Measurements from ENCODE around the gene NCAPH2. TPM values are rescaled to one million over a fixed set of nuclear protein-coding genes. Genes with fewer than 3 reads are reported as not detected.

The NCAPH2 gene
- total and polyA plus RNA-seq, 9 of the 15 experiments (the other 6 are each of a cell fraction or from before 2014, with no cell fraction given) = 3.6 to 88.6 (median 32.4) TPM

DNA sequence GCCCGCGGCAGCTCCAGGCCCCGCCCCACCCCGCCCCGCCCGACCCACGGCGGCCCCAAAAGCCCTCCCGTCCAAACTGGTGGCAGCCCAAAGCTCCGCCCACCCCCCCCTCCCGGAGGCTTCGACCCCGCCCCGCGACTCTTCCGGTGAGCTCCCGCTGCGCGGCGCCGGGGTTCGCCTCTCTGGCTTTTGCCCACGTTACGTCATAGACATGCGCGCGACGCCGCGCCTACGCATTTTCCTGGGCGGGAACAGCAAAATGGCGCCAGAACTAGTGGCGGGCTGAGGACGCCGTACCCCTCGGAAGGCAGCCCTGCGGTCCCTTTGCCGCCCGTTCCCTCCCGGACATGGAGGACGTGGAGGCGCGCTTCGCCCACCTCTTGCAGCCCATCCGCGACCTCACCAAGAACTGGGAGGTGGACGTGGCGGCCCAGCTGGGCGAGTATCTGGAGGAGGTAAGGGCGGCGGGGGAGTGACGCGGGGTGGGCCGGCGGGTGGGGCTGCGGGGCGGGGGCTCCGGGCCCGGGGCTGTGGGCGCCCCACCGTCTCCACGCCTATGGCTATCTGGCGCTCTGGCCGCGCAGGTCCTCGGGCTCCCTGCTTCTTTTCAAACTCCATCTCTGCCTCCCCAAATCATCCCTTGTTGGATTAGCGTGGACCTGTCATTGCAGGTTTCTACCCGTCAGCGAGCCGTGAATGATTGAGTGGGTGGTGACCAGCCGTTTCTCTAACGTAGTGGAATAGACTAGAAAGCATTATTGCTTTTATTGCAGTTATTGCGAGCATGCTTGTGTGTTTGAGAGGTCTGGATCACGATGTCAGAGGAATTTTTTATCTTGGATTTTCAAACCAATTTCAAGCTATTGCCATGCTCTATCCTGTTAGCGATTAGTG is at the start of gene NCAPH2 (continued):
- TF ChIP-seq MYC (IDR thresholded peaks at IDR 0.05; ENCODE audit: low read depth, low read length) (peak; percentile 45; the same call in 1 of the 2 replicates), MYC (CRISPR knock-in tag; IDR thresholded peaks at IDR 0.05; ENCODE audit: borderline replicate concordance, low read depth) (no peak), NR2C2 (CRISPR knock-in tag; IDR thresholded peaks at IDR 0.05) (no peak), NR2C2 (tag; IDR thresholded peaks at IDR 0.05) (peak; percentile 77; the same call in 1 of the 2 replicates), VEZF1 (CRISPR knock-in tag; IDR thresholded peaks at IDR 0.05) (peak; percentile 87), KLF13 (tag; IDR thresholded peaks at IDR 0.05; ENCODE audit: borderline replicate concordance, low read depth) (peak; percentile 17; the same call in 1 of the 2 replicates), GABPB1 (CRISPR knock-in tag; IDR thresholded peaks at IDR 0.05) (peak; percentile 76), ZNF311 (CRISPR knock-in tag; IDR thresholded peaks at IDR 0.05) (no peak), FOXK2 (conservative IDR thresholded peaks at IDR 0.05 in 1 of 2, IDR thresholded peaks at IDR 0.05 in 1 of 2; ENCODE audit: low read depth in 2 of 2) (peak in 1 of 2 experiments; percentile 29; a peak in 1 of 4 replicates), MEIS2 (IDR thresholded peaks at IDR 0.05; ENCODE audit: partially characterized antibody) (peak; percentile 78), ZBTB7A (IDR thresholded peaks at IDR 0.05; ENCODE audit: borderline replicate concordance, control insufficient read depth, low read depth, low read length) (peak; percentile 22; the same call in 1 of the 2 replicates), TOE1 (IDR thresholded peaks at IDR 0.05; ENCODE audit: borderline replicate concordance) (0 out of 2 replicates have a peak, but pooled peaks have one; percentile 49), TOE1 (CRISPR knock-in tag; IDR thresholded peaks at IDR 0.05; ENCODE audit: borderline replicate concordance, low read depth) (no peak), CBFB (CRISPR knock-in tag; IDR thresholded peaks at IDR 0.05) (no peak), HDAC1 (IDR thresholded peaks at IDR 0.05) (peak in 1 of 2 experiments; percentile 86; a peak in 2 of 4 replicates), NR3C1 (CRISPR knock-in tag; IDR thresholded peaks at IDR 0.05) (no peak), NFRKB (IDR thresholded peaks at IDR 0.05; ENCODE audit: low read depth) (peak; percentile 74; the same call in 1 of the 2 replicates), CTCF (IDR thresholded peaks at IDR 0.05 in 2 of 3, conservative IDR thresholded peaks at IDR 0.05 in 1 of 3; ENCODE audit: insufficient read depth in 2 of 3, low read depth in 1 of 3, low read length in 3 of 3) (peak in 2 of 3 experiments; percentile 1 to 10; a peak in 1 of 6 replicates), IRF1 (CRISPR knock-in tag; IDR thresholded peaks at IDR 0.05; ENCODE audit: borderline replicate concordance) (no peak)
- TF ChIP-seq, protein P1, sequence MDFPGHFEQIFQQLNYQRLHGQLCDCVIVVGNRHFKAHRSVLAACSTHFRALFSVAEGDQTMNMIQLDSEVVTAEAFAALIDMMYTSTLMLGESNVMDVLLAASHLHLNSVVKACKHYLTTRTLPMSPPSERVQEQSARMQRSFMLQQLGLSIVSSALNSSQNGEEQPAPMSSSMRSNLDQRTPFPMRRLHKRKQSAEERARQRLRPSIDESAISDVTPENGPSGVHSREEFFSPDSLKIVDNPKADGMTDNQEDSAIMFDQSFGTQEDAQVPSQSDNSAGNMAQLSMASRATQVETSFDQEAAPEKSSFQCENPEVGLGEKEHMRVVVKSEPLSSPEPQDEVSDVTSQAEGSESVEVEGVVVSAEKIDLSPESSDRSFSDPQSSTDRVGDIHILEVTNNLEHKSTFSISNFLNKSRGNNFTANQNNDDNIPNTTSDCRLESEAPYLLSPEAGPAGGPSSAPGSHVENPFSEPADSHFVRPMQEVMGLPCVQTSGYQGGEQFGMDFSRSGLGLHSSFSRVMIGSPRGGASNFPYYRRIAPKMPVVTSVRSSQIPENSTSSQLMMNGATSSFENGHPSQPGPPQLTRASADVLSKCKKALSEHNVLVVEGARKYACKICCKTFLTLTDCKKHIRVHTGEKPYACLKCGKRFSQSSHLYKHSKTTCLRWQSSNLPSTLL (IDR thresholded peaks at IDR 0.05) = no peak
